ENCODE data around the gene IL17RD.
"Not testable (repeated sequence)": the region's sequence is repeated elsewhere in the genome, so short reads cannot be mapped to it uniquely, and the experiment has no call there.

The IL17RD gene

DNA sequence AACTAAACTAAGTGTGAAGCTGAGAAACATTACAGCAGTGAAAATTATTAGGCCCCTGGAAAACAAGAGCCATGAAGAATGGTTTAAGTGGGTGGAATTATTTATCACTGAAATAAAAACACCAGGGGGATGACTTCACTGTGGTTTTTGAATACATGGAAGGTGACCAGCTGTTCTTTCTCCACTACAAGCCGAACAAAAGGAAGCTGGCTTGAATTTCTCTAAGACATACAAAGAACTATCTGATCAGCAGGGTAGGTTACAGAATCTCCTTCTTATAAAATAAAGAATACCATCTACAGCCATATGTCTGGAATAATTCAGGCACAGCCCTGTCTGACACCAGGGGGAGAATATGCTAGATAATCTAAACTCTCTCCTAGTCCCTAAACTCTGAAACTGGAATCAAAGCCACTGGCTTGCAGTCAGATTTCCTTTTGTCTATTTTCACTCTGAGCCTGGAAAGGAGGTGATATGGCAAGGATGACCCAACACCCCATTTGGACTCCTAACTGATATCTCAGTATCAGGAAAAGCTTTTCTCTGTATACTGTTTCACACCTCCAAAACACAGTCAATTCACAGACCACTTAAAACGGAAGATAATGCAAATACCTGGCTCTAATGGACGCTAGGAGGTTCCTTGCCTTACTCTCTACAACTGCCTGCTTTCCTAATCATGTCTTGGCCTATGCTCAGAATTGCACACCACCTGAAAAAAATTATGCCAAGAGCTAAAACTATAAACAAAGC lies 73.5 kb downstream of the IL17RD start:
- DNase-seq: no peak

DNA sequence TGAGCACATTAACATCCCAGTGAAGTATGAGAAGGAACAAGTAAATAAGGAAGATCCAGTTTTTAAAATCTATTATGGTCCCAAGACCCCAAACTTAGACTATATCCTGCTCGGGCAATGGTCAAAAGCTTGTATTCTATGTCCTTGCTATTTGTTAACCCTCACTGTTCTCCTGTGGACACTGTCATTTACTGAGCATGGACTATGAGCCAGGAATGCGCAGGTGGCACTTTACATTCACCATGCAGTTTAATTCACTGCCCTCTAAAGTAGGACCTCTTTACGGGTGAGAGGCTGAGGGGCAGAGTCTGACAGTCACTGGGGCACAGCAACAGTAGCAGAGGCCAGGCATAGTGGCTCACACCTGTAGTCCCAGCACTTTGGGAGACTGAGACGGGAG lies 76.1 kb downstream of the IL17RD start:
- no peak for DNase-seq

DNA sequence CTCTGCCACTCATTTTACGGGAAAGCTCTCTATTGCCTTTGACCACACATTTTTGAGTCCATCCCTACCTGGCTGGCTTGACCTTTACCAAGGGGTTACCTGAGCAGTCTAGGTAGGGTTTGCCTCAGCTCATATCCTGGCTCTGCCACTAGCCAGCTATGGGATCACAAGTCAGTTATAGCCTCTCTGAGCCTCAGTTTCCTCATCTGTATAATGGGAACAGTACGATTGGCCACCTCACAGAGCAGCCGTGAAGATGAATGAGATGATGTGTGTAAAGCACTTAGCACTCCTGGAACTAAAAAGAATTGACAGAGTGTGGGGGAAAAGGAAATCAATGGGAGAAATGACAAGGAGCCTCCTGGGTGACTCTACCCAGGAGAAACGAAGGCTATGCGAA lies 76.7 kb downstream of the IL17RD start:
- no peak for DNase-seq

DNA sequence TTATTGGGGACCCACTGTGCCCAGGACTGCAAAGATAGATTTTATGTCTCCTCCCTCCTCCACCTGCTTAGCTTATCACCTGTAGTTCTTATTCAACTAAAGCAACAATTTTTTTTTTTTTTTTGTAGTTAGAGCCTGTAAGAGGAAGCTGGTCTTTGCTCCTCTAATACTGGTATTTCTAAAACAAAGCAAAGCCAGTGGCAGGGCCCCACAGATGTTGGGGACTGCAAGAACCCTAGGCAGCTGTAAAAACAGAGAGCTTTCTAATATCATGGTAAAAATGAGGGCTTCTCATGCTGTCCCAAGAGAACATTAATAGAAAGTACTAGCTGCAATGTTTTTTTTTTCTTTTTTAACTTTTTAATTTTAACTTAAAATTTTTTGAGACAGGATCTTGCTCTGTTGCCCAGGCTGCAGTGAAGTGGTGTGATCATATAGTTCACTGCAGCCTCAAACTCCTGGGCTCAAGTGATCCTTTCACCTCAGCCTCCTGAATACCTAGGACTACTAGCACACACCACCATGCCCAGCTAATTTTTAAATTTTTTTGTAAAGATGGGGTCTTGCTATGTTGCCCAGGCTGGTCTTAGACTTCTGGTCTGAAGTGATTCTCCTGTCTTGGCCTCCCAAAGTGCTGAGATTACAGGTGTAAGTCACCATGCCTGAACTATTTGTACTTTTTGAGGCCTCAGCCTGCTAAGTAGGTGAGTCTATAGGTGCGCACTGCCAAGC lies 77.6 kb downstream of the IL17RD start:
- DNase-seq: no peak

DNA sequence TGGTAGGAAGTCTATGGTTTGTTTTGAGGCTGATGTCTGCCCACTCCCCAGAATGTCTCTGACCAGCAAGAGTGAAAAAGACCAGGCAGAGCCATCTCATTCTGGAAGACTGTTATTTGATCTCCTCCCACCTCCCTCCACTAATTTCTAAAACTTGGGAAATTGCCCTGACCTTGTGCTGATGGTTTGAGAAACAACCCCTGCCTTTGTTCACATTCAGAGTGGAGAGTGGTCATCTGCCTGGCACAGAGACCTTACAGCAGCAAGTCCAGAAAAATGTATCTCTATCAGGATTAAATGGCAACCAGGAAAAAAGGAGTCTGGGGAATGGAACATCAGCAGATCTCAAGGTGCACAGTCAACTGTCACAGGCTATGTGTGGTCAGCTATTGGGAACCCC lies 79.0 kb downstream of the IL17RD start:
- no peak for DNase-seq

DNA sequence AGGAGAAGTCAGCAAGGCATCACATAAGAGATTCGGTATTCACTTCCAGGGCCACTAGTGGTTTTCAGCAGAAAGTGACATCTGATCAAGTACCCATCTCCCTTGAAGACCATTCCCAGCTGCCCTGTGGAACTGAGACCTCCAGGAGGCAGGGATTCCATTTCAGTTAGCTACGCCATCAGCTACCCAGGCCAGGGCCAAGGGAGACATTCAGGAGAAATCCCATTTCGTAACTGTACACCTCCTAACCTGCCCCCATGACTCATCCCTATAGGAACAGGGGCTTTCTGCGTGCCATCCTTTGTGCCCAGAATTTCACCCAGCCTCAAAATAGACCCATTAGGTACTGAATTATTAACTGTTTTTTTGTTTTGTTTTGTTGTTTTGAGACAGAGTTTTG lies 79.9 kb downstream of the IL17RD start:
- DNase-seq: no peak

DNA sequence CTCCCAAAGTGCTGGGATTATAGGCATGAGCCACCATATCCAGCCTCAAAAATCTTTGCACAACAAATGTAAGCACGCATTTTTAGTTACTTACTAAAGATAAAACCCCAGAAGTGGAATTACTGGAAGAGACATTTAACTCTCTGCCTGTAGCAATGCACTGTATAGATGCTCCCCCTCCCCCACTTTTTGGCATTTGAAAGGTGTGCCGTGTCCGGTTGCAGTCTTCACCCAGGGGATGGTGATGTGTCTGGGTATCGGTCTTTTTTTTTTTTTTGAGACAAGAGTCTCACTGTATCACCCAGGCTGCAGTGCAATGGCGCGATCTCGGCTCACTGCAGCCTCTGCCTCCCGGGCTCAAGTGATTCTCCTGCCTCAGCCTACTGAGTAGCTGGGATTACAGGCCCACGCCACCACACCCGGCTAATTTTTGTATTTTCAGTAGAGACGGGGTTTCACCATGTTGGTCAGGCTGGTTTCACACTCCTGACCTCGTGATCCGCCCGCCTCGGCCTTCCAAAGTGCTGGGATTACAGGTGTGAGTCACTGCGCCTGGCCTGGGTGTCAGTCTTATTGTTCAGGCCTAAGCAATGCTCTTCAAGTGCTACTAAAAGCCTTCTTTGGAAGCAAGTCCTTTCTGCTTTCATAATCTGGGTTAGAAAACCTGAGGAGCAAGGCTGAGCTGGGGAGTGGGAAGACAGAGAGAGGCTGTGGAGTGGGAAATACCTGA lies 81.7 kb downstream of the IL17RD start:
- DNase-seq: not testable (repeated sequence)

DNA sequence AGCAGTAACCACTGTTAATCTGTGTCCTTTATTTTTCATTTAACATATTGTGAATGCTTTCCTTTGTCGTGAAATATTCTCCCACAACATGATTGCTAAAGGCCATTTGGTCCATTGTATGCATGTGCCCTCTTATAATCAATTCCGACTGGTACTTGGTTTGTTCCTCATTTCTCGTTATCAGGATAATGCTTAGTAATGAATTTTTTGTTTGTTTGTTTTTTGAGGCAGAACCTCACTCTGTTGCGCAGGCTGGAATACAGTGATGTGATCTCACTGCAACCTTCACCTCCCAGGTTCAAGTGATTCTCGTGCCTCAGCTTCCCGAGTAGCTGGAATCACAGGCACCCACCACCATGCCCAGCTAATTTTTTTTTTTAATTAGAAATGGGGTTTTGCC lies 82.7 kb downstream of the IL17RD start:
- DNase-seq: no peak

DNA sequence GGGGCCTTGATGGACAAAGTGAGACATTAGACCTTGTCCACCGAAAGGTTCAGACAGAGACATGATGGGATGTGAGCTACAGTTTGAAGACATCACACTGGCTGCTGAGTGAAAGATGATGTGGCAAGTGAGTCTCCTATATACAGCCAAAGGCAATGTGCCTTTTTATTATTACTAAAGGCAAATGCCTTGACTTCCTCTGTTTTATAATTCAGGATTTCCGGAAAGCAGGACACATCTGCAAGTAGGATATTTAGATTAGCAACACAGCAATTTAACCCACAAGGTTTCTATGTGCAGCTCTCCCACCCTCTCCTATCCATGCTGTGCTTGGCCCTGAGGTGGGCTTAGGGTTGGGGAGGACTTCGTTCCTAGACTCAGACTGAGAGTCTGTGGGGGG lies 84.0 kb downstream of the IL17RD start:
- DNase-seq: no peak

DNA sequence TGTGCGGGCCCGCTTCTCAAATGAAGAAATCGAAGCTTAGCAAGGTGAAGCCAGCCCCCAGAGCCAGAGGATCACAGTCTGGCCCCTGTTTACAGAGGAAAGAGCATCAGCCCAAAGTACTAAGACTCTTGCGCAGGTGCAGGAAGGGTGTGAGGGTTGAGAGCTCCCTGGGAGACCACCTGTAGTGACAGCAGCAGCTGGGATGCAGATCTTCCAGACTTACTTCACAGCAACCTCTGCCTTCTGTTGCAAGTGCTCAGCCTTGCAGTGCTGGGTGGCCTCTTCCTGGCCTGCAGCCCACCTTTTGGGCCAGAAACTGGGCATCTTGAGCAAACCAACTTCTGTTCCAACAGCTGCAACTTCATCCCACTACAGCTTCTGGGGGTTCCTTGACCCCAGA lies 85.0 kb downstream of the IL17RD start:
- no peak for DNase-seq

DNA sequence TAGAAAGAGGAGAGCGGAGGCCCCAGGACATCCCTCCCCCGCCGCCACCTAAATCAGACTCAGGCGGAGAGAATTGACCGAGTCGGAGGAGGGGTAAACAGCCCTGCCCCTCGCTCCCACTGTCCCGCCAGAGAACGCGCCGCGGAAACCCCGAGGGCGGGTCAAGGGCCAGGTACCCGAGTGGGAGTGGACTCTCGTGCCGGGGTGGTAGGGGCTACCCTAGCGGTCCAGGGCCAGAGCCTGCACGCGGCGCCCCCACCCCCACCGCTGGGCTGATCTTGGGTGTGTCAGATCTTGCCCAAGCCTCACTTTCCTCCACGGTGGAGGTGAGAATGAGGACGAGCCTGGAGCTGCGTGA lies 85.7 kb downstream of the IL17RD start:
- no peak for DNase-seq

DNA sequence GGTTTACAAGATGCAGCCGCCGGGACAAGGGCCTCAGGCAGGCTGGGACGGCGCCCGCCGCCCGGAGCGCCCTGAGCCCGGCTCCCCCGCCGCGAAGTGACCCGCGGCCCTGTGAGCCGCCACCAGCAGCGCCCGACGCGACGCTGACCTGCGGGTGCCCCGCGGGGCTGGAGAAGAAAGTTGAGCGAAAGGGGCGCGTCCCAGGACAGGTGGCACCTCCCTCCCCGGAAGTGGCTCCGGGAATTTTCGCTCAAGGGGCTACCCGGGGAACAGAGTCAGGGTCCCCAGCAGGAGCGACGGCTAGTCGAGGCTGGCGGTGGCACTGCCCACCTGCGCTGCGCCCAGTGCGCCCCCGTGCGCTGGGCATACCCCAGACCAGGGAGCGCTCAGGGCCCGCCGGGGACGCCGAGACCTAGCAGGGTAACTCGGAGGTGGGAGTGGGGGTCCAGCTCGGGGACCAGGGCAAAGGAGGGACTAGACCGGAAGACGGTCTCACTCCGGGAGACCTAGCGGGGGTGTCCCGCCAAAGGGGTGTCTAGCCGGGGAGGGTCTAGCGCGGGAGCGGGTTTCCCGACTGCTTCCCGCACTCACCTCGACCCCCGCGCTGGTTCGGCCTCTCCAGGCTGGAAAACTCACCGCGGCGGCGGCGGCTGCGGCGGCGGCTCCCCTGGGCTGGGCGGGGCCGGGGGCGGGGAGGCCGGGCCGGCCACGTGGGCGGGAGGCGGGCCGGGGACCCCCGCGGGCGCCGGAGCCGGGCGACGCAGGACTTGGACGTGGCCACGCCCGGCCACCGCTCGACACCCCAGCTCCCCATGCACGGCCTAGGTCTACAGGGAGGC lies 86.3 kb downstream of the IL17RD start:
- no peak for DNase-seq

DNA sequence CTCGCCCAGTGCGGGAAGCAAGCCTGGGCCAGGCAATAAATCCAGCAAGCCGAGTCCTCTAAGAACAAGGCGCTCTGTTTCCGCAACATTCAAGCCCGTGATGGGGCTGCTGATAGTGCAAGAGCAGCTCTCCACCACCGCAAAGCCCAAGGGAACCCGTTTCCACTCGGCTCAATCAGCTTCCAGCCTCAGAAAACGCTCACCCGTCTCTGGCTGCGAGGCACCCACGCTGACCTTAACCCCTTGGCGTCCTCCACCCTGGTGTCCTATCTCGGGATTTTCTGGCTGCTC lies 86.9 kb downstream of the IL17RD start:
- DNase-seq: no peak

DNA sequence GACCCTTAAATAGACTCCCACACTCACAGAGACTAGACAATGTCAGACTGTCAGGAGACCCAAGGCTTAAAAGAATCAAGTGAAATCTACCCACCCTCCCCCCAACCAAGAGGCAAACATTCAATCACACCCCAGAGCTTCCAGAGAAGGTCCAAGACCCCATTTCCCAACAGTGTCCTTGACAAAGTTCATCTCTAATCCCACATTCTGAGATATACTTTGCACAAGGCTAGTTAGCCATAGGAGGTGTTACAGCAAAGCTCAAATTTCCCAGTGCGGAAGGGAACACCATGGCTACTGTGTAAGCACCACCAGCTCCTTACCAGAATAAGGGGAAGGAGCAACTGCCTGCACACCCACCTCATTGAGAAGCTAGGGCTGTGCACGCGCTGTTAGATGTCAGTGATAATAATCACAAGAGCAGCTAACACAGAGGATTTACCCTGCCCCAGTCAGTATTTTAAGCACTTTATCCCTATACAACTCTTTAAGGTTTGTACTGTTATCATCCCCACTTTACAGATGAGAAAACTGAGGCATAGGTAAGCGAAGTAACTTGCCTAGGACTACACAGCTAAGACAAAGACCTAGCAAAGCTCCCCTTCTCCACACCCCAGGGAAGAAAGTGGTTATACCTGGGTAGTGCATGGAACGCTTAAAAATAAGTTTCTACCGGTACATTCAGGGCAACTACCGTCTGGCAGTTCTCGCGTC lies 87.4 kb downstream of the IL17RD start:
- DNase-seq: no peak

DNA sequence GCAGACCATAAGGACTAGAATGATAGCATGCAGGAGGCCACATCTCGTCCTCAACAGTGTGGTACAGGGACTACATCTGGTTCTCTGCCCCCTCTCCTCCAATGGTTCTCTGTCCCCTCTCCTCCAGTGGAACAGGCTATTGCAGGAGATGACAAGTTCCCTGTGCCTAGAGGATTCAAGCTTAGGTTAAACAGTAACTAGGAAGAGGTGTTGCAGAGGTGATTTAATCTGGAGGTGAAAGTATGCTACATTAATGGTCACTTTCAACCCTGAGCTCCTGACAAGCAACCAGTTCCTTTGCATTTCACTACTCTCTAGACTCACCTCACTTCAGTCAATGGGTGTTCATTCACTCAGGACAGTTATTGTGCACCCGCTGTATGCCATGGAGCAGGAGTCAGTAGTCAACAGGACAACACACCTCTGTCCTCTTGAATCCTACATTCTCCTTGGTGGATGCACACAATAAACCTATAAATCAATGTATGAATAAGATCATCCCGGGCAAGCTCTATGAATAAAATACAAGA lies 88.7 kb downstream of the IL17RD start:
- no peak for DNase-seq

DNA sequence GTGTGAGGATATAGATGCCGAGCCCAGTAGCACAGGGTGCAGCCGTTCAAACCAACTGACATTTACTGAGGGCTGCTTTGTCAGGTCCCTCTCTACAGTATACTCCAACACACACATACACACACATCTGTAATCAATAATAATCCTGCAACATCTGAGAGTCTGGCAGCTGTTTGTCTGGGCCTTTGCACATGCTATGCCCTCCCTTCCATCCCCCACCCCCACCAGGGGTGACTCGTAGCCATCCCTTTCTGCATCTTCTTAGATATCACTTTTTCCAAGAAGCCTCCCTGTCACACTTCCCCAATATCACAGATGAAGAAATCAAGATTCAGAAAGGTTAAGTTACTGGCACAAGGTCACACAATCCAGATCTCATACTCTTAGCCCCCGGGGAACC lies 91.0 kb downstream of the IL17RD start:
- DNase-seq: no peak

DNA sequence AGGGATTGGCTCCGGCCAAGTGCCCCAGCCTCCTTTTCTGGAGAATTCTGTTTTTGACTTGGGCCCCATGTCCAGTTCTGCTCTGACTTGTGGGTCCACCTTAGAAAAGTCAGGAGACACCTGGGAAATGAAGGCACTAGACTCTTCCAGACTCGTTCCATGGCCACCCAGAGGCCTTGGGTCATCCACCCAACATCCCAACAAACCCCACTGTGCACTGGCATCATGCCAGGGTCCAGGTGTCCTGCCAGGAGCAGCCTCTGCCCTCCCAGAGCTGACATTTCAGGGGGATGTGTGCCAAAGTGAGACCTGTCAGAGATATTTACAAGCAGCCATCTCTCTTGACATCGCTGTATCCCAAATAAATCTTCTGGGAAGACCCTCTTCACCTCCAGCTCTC lies 91.5 kb downstream of the IL17RD start:
- DNase-seq: no peak

DNA sequence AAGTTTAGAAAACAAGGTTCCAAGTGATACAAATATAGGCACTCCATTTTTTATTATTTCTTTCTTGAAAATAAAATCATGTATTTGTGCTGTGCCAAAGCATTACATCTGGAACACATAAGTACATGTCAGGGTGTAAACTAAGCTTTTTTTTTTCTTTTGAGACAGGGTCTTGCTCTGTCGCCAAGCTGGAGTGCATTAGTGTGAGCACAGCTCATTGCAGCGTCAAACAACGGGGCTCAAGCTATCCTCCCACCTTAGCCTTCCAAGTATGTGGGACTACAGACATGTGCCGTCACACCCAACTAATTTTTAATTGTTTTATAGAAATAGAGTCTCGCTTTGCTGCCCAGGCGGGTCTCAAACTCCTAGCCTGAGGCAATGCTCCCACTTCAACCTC lies 95.7 kb downstream of the IL17RD start:
- DNase-seq: no peak

DNA sequence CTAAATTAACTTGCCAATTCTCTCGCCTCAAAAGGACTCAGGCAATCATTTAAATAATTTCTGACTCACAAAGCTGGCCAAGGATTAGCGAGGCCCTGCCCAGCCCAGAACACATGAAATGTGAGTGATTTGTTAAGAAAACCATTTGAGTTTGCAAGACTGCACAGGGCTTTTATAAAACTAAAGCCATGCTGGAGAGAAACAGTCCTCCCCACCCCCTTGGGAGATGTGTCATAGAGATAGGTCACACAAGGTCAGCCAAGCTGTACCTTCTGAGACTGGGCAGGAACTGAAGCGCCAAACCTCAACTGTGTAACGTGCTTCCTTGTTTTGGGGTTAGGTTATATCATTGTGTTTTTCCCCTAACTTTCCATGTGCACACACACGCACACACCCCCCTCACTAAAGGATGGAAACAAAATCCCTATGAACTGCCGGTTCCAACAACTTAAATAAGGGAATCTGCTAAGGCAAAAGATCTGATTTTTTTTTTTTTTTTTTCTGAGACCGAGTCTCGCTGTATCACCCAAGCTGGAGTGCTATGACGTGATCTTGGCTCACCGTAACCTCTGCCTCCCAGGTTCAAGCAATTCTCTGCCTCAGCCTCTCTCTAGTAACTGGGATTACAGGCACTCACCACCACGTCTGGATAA lies 96.6 kb downstream of the IL17RD start:
- DNase-seq: no peak

DNA sequence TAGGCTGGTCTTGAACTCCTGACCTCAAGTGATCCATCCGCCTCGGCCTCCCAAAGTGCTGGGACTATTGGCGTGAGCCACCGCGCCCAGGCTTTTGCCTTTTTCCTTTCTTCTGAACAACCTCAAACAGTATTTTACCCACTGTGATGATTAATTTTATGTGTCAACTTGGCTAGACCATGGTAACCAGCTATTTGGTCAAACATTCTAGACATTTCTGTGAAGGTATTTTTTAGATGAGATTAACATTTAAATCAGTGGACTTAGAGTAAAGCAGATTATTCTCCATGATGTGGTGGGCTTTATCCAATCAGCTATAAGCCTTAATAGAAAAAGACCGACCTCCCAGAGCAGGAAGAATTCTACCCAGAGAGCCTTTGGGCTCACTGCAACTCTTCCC lies 98.7 kb downstream of the IL17RD start:
- no peak for DNase-seq

DNA sequence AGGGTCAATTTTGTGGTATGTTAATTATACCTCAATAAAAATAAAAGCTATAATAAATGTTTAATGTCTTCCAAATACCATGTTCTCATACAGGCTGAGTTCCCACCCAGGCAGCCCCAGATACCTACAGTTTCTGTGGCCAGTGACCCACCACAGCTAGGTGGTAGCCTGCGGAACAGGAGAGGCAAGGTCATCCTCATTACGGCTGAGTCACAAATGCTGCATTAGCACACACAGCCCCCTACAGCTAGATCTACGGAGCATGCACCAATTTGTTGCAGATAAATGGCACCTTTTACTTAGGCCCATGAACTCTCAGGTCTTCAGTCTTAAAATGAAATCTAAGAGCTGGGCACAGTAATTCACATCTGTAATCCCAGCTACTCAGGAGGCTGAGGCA lies 99.6 kb downstream of the IL17RD start:
- no peak for DNase-seq

DNA sequence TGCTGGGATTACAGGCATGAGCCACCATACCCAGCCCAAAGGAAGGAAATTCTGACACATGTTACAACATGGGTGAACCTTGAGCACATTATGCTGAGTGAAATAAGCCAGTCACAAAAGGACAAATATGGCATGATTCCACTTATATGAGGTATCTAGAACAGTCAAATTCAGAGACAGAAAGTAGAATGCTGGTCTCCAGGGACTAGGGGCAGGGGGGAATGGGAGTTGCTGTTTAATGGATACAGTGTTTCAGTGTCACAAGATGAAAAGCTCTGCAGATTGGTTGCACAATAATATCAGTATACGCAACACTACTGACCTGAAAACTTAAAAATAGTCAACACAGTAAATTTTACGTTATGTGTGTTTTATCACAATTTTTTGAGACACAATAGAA lies 100.6 kb downstream of the IL17RD start:
- no peak for DNase-seq
